Right atrium auricular region (tissue), 2 donors: ENCODE results near the gene ARHGAP6. TPM values are rescaled to one million over a fixed set of nuclear protein-coding genes. Genes with fewer than 3 reads are reported as not detected.

Experiments used
- DNase-seq: peaks from one replicate; pipeline ENCODE4 v3.0.0-alpha.2; 2019; ENCODE audit warnings: low spot score
- H3K27ac ChIP-seq, 2 donors: fragments of 200-600 bp; sonication (generic); 1 replicate in 1 of 2; 2 replicates in 1 of 2; pipeline ENCODE4 v1.5.1; 2016 to 2019
- H3K27me3 ChIP-seq, 2 donors: fragments of 200-600 bp; sonication (generic); one replicate each; pipeline versions ENCODE4 v1.5.1 to v1.6.0; 2017 to 2019
- H3K36me3 ChIP-seq: fragments of 200-600 bp; sonication (generic); one replicate; pipeline ENCODE4 v1.5.1; 2016
- H3K4me1 ChIP-seq, 2 donors: fragments of 200-600 bp; sonication (generic); one replicate each; pipeline versions ENCODE4 v1.5.1 to v1.6.0; 2017 to 2019
- H3K4me3 ChIP-seq, 2 donors: fragments of 200-600 bp; sonication (generic); 1 replicate in 1 of 2; 2 replicates in 1 of 2; pipeline ENCODE4 v1.5.1; 2017 to 2019; ENCODE audit warnings: mild to moderate bottlenecking in 1 of 2, moderate library complexity in 1 of 2
- H3K9me3 ChIP-seq, 2 donors: fragments of 200-600 bp; sonication (generic); one replicate each; pipeline ENCODE4 v1.5.1; 2019
- total RNA-seq, 2 donors: library from RNA; depleted of rRNA; stranded (reverse); fragments of >200 nt; gene quantifications; one replicate each; pipeline ENCODE4 v1.1.0, GENCODE V29; 2016
- TF ChIP-seq, protein P1 (sequence below), 2 donors: fragments of 200-600 bp; sonication (generic); IDR thresholded peaks; one replicate each; pipeline ENCODE4 v1.5.1; 2019; ENCODE audit warnings: antibody characterized with exemption in 2 of 2

ARHGAP6 gene
- total RNA-seq, 2 donors from 2014 or later: 5.1 to 9.4 TPM

DNA sequence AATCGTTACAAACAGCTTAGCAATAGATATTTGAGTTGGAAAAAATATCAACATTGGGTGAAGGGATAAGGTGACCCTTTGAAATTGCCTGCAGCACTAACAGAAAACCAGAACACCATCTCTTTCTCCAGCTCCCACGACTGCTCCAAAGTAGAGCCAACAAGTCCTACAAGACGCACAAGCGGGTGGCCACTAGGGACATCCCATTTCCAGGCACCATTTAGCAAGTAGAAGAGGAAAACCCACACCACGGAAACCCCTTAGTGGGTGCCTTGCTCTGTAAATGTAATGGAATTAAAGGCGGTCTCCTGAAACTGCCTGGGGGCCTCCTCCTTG is 1.9 kb downstream of the ARHGAP6 start:
- Histone ChIP-seq H3K4me3 (peak overlapping the region; percentile 25 to 50), H3K4me1 (no peaks in the 10 kb centered on the region), H3K27ac (no peak overlapping the region), H3K9me3 (no peaks in the 10 kb centered on the region), H3K36me3 (no peaks in the 10 kb centered on the region), H3K27me3 (no peaks in the 10 kb centered on the region)
- TF ChIP-seq, protein P1, sequence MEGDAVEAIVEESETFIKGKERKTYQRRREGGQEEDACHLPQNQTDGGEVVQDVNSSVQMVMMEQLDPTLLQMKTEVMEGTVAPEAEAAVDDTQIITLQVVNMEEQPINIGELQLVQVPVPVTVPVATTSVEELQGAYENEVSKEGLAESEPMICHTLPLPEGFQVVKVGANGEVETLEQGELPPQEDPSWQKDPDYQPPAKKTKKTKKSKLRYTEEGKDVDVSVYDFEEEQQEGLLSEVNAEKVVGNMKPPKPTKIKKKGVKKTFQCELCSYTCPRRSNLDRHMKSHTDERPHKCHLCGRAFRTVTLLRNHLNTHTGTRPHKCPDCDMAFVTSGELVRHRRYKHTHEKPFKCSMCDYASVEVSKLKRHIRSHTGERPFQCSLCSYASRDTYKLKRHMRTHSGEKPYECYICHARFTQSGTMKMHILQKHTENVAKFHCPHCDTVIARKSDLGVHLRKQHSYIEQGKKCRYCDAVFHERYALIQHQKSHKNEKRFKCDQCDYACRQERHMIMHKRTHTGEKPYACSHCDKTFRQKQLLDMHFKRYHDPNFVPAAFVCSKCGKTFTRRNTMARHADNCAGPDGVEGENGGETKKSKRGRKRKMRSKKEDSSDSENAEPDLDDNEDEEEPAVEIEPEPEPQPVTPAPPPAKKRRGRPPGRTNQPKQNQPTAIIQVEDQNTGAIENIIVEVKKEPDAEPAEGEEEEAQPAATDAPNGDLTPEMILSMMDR (IDR thresholded peaks at IDR 0.05): no peak
- no peak for DNase-seq

DNA sequence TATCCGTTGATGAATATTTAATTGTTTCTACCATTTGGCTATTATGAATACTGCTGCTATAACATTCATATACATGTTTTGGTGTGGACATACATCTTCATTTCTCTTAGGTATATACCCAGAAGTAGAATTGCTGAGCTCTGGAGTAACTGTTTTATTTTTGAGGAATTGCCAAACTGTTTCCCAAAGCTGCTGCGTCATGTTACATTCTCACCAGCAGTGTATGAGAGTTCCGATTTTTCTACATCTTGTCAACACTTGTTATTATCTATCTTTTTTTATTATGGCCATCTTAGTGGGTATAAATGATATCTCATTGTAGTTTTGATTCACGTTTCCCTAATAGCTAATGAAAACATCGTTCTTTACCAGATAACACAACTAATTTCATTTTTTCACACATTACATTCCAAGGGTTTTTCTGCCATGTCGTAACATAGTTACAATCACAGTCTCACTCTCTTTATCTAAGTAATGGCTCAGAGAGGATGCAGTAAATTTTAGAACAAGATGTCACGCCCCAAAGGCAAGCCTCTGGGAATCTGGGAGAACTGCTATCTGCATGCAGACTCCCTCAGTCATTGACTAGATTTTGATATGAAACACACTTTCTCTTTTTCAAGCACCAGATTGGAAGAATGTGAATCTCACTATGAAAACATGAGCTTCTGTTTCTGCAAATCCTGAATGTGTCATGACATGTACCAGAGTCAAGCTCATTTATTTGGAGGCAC is 10.3 kb downstream of the ARHGAP6 start:
- no peak overlapping the region for H3K27ac ChIP-seq

DNA sequence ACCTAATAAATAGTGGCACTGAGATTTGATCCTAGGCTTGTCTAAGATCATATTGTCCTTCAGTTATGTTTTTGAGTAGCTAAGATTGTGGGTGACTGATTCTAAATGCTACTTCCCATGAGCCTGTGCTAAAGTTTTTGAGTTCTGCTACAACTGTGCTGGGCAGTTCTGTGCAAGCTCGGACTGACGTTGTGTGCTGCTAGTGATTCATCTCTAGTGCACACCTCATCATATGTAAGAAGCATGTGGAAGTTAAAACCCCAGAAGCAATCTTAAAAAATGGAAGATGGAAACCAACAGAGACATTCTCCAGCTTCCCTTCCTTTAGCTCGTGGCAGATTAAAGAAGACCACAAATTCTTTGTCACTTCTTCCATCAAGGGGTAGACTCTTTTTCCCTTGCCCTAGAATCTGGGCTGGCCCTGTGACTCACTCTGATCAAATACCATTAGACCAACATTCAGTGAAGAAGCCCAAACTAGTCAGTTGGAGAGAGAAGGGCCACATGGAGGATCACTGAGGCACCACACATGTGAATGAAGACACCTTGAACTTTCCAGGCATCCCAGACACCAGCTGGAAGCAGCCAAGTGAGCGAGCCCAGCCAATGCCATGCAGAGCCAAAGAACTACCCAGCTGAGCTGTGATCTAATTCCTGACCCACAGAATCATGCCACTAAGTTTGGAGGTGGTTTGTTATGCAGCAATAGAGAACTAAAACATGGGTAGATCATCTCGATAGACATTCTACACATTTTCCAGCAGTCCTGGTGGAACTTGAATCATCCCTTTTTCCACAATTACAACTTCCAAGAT is 16.8 kb downstream of the ARHGAP6 start:
- H3K4me3 ChIP-seq: no peak overlapping the region
- TF ChIP-seq, protein P1 (IDR thresholded peaks at IDR 0.05): no peak
- no peaks in the 10 kb centered on the region for H3K9me3 ChIP-seq
- H3K36me3 ChIP-seq: no peaks in the 10 kb centered on the region
- no peaks in the 10 kb centered on the region for H3K27me3 ChIP-seq
- H3K27ac ChIP-seq: no peak overlapping the region
- H3K4me1 ChIP-seq: no peaks in the 10 kb centered on the region
- DNase-seq: no peak

More for the DNA sequence above, 10.3 kb downstream of the ARHGAP6 start:
- Histone ChIP-seq H3K4me3 (no peak overlapping the region), H3K36me3 (no peaks in the 10 kb centered on the region), H3K27me3 (no peaks in the 10 kb centered on the region), H3K4me1 (no peaks in the 10 kb centered on the region), H3K9me3 (no peaks in the 10 kb centered on the region)
- TF ChIP-seq, protein P1 (IDR thresholded peaks at IDR 0.05): no peak
- DNase-seq: no peak

DNA sequence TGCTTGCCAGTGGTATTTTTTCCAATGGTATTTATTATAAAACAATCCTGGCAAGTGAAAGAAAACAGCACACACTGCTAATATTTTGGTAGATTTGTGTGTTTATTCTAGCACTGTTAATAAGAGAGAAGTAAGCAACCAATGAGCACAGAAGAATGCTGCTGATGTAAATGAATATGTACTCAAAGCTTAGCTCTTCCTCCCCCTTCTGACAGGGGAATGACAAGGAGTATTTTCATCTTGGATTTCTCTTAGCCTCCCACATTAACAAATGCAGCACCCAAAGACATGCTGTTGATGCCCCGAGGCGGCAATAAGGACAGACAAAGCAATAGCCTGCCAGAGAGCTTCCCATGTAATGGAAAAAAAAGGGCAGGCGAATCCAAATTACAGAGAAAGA is 18.6 kb downstream of the ARHGAP6 start:
- DNase-seq: no peak
- no peak overlapping the region for H3K27ac ChIP-seq
- H3K27me3 ChIP-seq: no peaks in the 10 kb centered on the region
- TF ChIP-seq, protein P1 (IDR thresholded peaks at IDR 0.05): no peak
- H3K9me3 ChIP-seq: no peaks in the 10 kb centered on the region
- no peaks in the 10 kb centered on the region for H3K36me3 ChIP-seq
- no peaks in the 10 kb centered on the region for H3K4me1 ChIP-seq
- H3K4me3 ChIP-seq: no peak overlapping the region

DNA sequence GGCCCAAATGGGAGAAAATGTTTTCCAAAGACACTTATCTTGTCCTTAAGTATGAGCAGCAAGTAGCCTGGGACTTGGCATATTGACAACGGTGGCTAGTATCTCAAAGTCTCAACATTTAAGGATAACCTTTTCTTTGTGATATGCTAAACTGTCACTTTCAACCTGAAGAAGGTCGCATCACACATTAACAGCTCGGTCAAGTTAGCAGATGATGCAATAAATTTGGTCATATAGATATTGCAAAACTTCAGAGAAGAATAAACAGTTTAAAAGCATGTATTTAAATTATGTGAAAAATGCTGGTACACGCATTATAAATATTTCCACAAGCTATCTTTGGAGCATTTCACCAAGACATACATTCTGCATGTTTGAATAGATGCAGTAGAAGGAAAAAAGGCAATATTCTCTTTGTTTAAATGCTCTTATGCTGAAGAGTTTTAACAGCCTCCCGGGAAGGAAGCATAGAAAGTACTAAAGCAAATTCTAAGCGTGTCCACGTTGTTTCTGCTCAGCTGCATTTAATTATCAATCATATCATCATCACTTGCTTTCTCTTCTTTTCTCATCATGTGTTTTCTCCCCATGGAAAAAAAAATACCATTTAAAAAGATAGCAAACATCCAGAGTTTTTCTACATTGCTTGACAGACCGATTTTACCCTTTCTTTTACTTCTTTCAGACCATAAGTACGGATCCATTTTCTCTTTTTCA is 24.2 kb downstream of the ARHGAP6 start:
- Histone ChIP-seq H3K9me3 (no peaks in the 10 kb centered on the region), H3K4me3 (no peak overlapping the region), H3K36me3 (no peaks in the 10 kb centered on the region), H3K27me3 (no peaks in the 10 kb centered on the region), H3K4me1 (no peaks in the 10 kb centered on the region), H3K27ac (no peak overlapping the region)
- TF ChIP-seq, protein P1 (IDR thresholded peaks at IDR 0.05): no peak
- no peak for DNase-seq
